Thyroid gland (tissue), 4 donors: ENCODE results near the gene SPNS3.

Experiments used
- POLR2A ChIP-seq, 2 donors: fragments of 450-650 bp; IDR thresholded peaks; one replicate each; pipeline ENCODE4 v1.6.1; 2017; ENCODE audit warnings: antibody characterized with exemption in 2 of 2, mild to moderate bottlenecking in 2 of 2, moderate library complexity in 1 of 2
- TF ChIP-seq, protein P1 (sequence below), 6 experiments: fragments of 200-600 bp in 3 of 6; fragments of 450-650 bp in 3 of 6; sonication (generic) in 3 of 6; IDR thresholded peaks; one replicate each; pipeline ENCODE4 v1.5.1; 2016 to 2019; ENCODE audit warnings: antibody characterized with exemption in 6 of 6, mild to moderate bottlenecking in 2 of 6, inconsistent platforms in 1 of 6, moderate library complexity in 1 of 6

DNA sequence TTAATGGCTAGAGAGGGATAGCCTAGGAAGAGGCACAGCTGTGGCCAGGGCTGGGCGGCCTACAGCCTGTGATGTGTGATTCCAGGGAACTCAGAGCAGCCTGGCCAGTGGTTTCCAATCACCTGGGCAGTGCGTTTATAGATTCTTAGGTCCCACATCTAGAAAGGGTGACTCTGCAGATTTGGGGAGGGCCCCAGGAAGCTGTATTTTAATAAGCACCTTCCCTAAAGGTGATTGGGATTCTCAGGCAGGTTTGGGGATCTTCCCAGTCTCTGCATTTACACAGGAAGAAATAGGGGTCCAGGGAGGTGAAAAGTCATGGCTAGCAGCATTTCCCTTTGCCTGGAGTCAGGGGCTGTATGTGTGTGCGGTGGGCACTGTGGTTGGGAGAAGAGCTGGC, 74.5 kb downstream of the SPNS3 start:
- no peak for TF ChIP-seq POLR2A (IDR thresholded peaks at IDR 0.05)
- TF ChIP-seq, protein P1, sequence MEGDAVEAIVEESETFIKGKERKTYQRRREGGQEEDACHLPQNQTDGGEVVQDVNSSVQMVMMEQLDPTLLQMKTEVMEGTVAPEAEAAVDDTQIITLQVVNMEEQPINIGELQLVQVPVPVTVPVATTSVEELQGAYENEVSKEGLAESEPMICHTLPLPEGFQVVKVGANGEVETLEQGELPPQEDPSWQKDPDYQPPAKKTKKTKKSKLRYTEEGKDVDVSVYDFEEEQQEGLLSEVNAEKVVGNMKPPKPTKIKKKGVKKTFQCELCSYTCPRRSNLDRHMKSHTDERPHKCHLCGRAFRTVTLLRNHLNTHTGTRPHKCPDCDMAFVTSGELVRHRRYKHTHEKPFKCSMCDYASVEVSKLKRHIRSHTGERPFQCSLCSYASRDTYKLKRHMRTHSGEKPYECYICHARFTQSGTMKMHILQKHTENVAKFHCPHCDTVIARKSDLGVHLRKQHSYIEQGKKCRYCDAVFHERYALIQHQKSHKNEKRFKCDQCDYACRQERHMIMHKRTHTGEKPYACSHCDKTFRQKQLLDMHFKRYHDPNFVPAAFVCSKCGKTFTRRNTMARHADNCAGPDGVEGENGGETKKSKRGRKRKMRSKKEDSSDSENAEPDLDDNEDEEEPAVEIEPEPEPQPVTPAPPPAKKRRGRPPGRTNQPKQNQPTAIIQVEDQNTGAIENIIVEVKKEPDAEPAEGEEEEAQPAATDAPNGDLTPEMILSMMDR (IDR thresholded peaks at IDR 0.05): no peak
